ENCODE measurements around the gene SMIM24. TPM values are rescaled to one million over a fixed set of nuclear protein-coding genes. Genes with fewer than 3 reads are reported as not detected.

Gene SMIM24
- total and polyA plus RNA-seq, 2 experiments from 2014 or later, result 5.0 to 21.5 TPM

GRCh38 chr19:3451451-3451866 lies 28.9 kb downstream of the SMIM24 start (continued):
- no peak for TF ChIP-seq ZNF462 (CRISPR knock-in tag; IDR thresholded peaks at IDR 0.05)
- no peak for TF ChIP-seq ETS1 (IDR thresholded peaks at IDR 0.05)

- Mint-ChIP-seq H3K27me3 (ENCODE audit: insufficient read depth, low read depth, poor library complexity) (peaks cover 6% of the 10 kb centered on the region), H3K4me3 (no peak overlapping the region)
- no peak overlapping the region for H2AFZ ChIP-seq
Observed at GRCh38 chr19:3450796-3451411, 29.4 kb downstream of the SMIM24 start.

More at GRCh38 chr19:3450796-3451411, 29.4 kb downstream of the SMIM24 start:
- Histone ChIP-seq H3K4me3 (no peak overlapping the region), H3K4me2 (no peak overlapping the region), H3K27me3 (ENCODE audit: insufficient read depth) (no peaks in the 10 kb centered on the region), H3F3A (replicated peaks; ENCODE audit: low read depth) (no peaks in the 10 kb centered on the region), H3K27ac (ENCODE audit: low read depth) (no peak overlapping the region), H3K36me3 (ENCODE audit: insufficient read depth) (no peaks in the 10 kb centered on the region), H3K79me2 (replicated peaks; ENCODE audit: insufficient read depth) (no peaks in the 10 kb centered on the region), H4K20me1 (replicated peaks; ENCODE audit: insufficient read depth) (no peaks in the 10 kb centered on the region), H3K9me2 (ENCODE audit: insufficient read depth) (no peaks in the 10 kb centered on the region), H3K4me1 (ENCODE audit: insufficient read depth) (no peaks in the 10 kb centered on the region)
- Mint-ChIP-seq H3K9me3 (no peaks in the 10 kb centered on the region; the same call in 2 of the 3 replicates), H3K36me3 (ENCODE audit: low read depth) (no peaks in the 10 kb centered on the region), H3K4me1 (no peaks in the 10 kb centered on the region; the same call in 2 of the 3 replicates), H3K27ac (no peak overlapping the region)
- TF ChIP-seq ZNF114 (CRISPR knock-in tag; IDR thresholded peaks at IDR 0.05) (no peak), EZH2 (IDR thresholded peaks at IDR 0.05; ENCODE audit: low read depth, unreplicated experiment) (no peak), CTCF (conservative IDR thresholded peaks at IDR 0.05; ENCODE audit: low read depth in 2 of 2) (no peak), CREB1 (CRISPR knock-in tag; IDR thresholded peaks at IDR 0.05; ENCODE audit: low read depth) (no peak), ZNF331 (CRISPR knock-in tag; IDR thresholded peaks at IDR 0.05; ENCODE audit: low read depth) (no peak), REST (IDR thresholded peaks at IDR 0.05; ENCODE audit: unreplicated experiment) (no peak), NANOG (IDR thresholded peaks at IDR 0.05; ENCODE audit: borderline replicate concordance) (no peak)
- ATAC-seq (no peak), DNase-seq (ENCODE audit: low spot score) (no peak)

Data from GM23338 (cell line).